Activated CD8-positive, alpha-beta memory T cell treated with anti-CD3 and anti-CD28 coated beads, Interleukin-2, amount 50 U/mL, for 1 hour (primary cell): ENCODE results near the gene EXOSC3.
"Not testable (repeated sequence)": the region's sequence is repeated elsewhere in the genome, so short reads cannot be mapped to it uniquely, and the experiment has no call there.

Experiments used
- DNase-seq: peaks from one replicate; pipeline ENCODE4 v3.0.0-alpha.2; 2020; ENCODE audit errors: extremely low read depth

EXOSC3 gene

GRCh38 chr9:37775216-37775919, 9.5 kb downstream of the EXOSC3 start:
- no peak for DNase-seq

- no peak for DNase-seq
These were observed 14.9 kb downstream of the EXOSC3 start for GRCh38 chr9:37769995-37770394.

DNA sequence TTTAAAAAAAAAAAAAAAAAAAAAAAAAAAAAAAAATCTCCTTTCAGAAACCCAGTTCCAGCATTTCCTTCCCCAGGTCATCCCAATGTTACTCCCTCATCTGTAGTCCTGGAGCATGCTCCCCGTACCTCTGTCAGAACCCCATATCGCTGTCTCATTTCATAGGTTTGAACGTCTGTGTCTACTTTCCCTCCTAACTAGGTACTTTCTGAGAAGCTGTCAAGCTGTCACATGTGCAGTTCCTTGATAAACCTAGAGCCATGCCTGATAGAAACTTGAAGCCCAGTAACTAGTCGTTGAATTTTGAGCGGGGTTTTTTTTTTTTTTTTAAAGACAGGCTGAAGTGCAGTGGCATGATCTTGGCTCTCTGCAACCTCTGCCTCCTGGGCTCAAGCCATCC, 15.6 kb downstream of the EXOSC3 start:
- DNase-seq = no peak

DNA sequence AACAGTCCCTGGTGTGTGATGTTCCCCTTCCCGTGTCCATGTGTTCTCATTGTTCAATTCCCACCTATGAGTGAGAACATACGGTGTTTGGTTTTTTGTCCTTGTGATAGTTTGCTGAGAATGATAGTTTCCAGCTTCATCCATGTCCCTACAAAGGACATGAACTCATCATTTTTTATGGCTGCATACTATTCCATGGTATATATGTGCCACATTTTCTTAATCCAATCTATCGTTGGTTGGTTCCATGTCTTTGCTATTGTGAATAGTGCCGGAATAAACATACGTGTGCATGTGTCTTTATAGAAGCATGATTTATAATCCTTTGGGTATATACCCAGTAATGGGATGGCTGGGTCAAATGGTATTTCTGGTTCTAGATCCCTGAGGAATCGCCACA, 19.6 kb downstream of the EXOSC3 start:
- DNase-seq = not testable (repeated sequence)

GRCh38 chr9:37761511-37761910, 23.4 kb downstream of the EXOSC3 start:
- no peak for DNase-seq

DNA sequence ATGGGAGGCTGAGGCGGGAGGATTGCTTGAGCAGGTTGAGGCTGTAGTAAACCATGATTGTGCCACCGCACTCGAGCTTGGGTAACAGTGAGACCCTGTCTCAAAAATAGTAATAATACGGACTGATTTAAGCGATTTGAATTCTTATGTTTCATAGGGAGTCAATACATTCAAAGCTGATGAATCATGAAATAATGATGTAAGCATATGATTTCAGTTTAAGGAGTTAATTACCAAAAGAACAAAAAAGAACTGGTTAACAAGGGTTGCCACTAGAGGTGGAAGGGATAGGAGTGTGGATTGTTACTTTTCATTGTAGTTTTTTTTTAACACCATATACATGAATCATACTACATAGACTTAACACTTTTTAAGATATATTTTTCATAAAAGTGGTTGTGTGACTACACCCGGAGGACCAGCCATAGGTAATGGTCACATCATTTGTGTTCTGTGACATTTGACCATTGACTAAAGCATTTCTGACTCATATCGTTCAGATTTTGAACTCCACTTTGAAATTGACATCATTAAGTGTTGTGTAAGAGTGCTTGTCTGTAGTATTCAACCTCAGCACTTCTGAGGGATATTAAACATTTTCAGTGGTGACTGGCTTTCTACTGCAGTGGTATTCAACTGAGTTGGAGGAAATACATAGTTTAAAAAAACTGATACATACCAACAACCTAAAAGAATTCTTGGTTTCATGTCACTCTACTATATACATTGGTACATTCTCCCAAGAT, 24.3 kb downstream of the EXOSC3 start:
- no peak for DNase-seq

- DNase-seq = no peak
These were observed 26.1 kb downstream of the EXOSC3 start for GRCh38 chr9:37758747-37759146.

GRCh38 chr9:37753489-37754190, 31.2 kb downstream of the EXOSC3 start, which contains the start of gene TRMT10B:
Gene TRMT10B (plus strand): TSS chr9:37753805. CDS start chr9:37761932, 8,127 bp downstream.
- DNase-seq = peak; percentile 11

DNA sequence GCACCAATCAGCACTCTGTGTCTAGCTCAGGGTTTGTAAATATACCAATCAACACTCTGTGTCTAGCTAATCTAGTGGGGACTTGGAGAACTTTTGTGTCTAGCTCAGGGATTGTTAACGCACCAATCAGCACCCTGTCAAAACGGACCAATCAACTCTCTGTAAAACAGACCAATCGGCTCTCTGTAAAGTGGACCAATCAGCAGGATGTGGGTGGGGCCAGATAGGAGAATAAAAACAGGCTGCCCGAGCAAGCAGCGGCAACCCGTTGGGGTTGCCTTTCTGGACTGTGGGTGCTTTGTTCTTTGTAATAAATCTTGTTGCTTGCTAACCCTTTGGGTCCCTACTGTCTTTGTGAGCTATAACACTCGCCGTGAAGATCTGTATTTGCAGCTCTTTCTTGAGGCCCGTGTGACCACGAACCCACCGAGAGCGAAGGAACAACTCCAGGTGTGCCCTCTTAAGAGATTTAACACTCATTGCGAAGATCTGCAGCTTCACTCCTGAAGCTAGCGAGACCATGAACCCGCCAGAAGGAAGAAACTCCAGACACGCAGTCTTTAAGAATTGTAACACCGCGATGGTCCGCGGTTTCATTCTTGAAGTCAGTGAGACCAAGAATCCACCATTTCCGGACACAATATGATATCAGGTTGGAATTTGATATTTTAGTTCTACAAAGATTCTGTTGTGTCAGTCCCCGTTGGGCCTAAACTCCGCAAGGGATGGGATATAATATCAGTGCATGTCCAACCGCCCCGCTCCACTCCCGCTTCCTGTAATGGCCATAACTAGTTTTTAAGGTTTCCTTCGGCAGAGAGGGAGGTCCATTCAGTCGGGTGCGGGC, 32.0 kb downstream of the EXOSC3 start:
- no peak for DNase-seq

DNA sequence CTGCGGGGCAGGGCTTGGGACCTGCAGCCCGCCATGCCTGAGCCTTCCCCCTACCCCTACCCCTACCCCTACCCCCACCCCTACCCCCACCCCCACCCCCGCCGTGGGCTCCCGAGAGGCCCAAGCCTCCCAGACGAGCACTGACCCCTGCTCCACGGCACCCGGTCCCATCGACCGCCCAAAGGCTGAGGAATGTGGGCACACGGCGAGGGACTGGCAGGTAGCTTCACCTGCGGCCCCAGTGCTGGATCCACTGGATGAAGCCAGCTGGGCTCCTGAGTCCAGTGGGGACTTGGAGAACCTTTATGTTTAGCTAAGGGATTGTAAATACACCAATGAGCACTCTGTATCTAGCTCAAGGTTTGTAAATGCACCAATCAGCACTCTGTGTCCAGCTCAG, 32.8 kb downstream of the EXOSC3 start:
- DNase-seq = not testable (repeated sequence)

GRCh38 chr9:37751704-37752103, 33.2 kb downstream of the EXOSC3 start:
- not testable (repeated sequence) for DNase-seq

GRCh38 chr9:37751186-37751585, 33.7 kb downstream of the EXOSC3 start:
- no peak for DNase-seq

GRCh38 chr9:37749129-37749528, 35.7 kb downstream of the EXOSC3 start:
- DNase-seq = no peak

DNA sequence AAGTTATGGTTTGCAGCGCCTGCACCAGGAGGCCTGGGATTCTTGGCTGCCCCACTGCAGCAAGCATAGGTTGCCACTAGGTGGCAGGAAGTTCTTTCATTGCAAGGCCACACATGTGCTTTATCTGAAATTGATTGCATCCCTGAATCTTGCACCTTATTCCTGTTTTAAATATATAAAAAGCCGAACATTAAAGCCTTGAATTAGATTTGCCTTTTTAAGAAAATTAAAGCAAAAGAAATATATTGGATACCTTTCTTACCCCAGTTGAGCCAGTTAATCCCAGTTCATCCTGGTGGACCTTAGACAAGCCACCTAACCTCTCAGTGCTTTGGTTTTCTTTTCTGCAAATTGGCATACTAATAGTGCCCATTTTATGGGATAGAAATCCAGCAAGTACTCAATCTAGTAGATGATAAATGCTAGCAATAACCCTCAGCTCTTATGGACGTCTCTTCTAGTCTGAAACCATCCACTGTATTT, 37.6 kb downstream of the EXOSC3 start:
- peak; percentile 11 for DNase-seq

GRCh38 chr9:37746448-37747270, 38.2 kb downstream of the EXOSC3 start:
- no peak for DNase-seq

- DNase-seq = no peak
These were observed 38.9 kb downstream of the EXOSC3 start for GRCh38 chr9:37745970-37746369.

GRCh38 chr9:37740631-37741328, 44.1 kb downstream of the EXOSC3 start:
- no peak for DNase-seq

- no peak for DNase-seq
These were observed 44.7 kb downstream of the EXOSC3 start for GRCh38 chr9:37740128-37740527.

GRCh38 chr9:37739222-37739621, 45.6 kb downstream of the EXOSC3 start:
- DNase-seq = no peak

DNA sequence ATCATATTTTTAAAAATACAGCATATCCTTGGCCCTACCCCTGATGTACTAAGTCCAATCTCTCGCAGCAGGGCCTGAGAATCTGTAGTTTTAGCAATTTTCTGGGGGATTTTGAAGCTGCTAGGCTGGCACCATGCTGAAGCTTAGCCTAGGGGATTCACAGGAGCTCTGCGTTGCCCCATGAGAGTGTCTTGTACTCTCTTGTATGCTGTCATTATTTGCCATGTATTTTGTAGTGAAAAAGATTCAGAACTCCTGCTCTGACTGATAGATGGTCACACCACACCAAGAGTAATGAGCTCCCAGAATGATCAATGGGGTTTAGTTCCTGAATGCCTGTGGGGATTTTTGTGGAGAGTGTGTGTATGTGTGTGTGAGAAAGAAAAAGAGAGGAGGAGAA, 51.9 kb downstream of the EXOSC3 start:
- DNase-seq = no peak
